Measurements from ENCODE around the gene PKD2.
"Not testable (repeated sequence)": the region's sequence is repeated elsewhere in the genome, so short reads cannot be mapped to it uniquely, and the experiment has no call there.

Gene PKD2

DNA sequence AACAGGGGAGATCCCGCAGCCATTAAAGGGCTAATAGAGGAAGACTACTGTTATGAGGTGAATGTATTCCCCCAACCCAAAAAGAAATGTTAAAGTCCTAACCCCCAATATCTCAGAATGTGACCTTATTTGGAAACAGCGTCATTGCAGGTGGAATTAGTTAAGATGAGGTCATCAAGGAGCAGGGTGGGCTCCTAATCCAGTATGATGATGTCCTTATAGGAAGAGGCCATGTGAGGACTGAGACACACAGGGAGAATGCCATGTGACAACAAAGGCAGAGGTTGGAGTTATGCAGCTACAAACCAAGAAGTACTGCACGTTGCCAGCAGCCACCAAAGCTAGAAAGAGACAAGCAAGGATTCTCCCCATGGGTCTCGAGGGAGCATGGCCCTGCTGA lies 17.7 kb upstream of the PKD2 start:
- DNase-seq, result no peak

GRCh38 chr4:87995435-87995834 lies 12.0 kb upstream of the PKD2 start:
- DNase-seq, result no peak

DNA sequence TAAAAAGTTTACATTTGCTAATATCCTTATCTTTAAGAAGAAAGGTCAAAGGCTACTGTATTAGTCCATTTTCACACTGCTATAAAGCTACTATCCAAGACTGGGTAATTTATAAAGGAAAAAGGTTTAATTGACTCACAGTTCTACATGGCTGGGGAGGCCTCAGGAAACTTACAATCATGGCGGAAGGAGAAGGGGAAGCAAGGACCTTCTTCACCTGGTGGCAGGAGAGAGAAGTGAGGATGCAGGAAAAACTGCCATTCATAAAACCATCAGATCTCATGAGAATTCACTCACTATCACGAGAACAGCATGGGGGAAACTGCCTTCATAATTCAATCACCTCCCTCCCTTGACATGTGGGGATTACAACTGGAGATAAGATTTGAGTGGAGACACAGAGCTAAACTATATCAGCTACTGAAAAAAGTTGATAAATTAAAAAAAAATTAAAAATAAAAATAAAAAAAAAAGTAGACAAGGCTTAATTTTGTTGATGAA lies 8.2 kb upstream of the PKD2 start:
- not testable (repeated sequence) for DNase-seq

DNA sequence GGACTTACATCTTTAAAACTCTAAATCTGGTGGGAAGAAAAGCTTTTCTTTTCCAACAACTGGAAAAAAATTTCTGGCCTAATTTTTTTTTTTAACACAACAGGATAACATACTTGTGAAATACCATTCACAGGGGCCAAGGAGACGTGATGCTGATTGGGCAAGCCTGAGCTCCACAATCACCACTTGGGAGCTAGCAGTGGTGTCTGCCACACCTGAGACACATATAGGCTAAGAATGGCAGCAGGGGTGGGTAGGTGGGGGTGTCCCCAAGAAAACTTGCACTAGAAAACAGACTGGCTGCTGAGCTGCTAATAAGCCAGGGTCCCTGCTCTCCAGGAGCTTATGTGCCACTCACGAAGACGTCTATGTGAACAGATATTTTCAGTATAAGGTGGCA lies 5.6 kb upstream of the PKD2 start:
- no peak for DNase-seq

DNA sequence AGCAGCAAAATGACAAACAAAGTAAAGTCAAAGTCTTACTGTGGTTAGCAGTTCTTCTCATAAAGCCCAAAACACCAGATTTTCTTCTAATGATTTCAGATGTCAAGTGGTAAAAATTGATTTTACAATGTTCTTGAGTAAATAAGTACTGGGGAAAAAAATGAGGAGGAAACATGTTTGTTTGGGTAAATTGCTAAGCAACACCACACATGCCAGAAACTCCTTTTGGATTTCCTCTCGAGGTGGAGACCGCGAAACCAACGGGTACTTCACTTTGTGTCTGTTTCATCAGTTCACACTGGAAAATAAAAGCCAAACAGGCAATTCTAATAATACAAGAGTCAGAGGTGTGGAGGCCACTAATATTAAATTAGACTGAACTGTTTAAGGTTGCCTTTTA lies 4.6 kb upstream of the PKD2 start:
- no peak for DNase-seq

- DNase-seq, result no peak
Measured at GRCh38 chr4:88003261-88003660, 4.2 kb upstream of the PKD2 start.

DNA sequence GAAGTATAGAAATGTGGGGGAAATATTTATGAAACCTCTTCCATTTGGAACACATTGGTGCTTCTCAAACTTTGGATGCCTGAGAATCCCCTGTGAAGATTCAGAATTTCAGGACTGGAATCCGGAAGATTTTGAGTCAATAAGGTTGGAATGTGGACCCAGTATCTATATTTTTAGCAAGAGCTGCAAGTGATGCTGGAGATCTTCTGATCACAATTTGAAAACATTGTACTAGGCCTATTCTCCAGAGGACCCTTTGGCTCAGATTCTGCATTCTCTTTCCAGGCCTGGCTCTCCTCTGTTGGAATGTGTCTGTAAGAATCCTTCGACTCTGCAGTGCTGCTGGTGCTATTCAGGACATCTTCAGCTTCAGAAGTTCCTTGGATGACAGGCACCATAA lies 2.4 kb upstream of the PKD2 start:
- DNase-seq, result no peak

DNA sequence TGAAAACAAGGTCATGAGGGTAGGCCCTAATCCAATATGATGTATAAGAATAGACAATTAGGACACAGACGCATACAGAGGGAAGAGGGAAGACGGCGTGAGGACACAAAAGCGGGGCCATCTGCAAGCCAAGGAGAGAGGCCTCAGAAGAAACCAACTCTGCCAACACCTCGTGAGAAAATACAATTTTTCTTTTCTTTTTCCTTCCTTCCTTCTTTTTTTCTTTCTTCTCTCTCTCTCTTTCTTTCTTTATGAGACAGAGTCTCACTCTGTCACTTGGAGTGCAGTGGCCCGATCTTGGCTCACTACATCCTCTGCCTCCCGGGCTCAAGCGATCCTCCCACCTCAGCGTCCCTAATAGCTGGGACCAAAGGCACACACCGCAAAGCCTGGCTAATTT lies 1.5 kb upstream of the PKD2 start:
- DNase-seq, result no peak

DNA sequence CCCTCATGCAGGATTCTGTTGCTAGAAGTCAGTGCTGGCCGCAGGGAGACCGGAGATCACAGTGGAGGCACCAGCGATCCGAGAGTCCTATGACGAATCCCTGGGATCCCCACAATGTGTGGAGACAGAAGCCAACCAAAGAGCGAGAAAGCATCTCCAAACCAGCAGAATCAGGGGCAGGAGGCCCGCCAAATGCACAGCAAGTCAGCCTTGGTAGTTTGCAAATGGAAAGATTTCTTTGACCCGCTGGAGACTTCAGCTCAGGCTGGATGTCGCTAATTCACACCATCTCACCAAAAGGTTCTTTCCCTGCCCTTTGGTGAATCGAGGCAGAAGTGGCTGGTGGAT lies 505 bp upstream of the PKD2 start:
- no peak for DNase-seq

- DNase-seq, result no peak
Measured at GRCh38 chr4:88008122-88008742, 797 bp downstream of the PKD2 start.

DNA sequence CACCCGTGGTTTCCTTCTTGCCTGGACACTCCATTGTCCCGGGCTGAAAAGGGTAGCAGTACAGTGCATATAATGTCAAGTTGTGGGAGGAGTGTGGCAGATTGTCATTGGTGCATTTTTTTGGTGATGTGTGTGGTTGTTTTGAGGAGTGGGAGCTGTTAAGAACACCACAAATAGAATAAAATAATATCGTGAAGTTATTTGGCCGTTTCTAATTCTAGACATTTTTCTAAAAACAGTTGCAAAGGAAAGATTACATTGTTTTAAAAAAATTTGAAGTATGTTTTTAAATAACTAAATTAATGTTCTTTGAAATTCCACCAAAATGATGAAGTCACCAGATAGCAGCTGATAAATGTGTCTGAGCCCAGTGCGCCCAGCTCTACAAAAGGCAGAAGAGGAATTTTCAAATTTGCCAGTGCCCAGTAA lies 1.3 kb downstream of the PKD2 start:
- no peak for DNase-seq

DNA sequence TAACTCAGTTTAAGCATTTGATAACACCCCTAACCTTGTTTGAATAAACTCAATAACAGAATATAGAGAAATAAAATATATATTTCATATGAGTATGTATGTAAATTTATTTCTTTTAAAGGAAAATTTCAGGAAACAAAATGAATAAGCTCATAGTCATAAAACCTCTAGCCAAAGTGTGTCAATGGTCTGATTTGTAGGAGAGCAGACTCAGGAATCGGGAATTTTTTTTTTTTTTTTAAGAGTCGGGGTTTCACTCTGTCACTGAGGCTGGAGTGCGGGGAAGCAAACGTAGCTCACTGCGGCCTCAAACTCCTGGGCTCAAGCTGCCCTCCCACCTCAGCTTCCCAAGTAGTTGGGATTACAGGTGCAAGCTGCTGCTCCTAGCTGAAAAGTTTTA lies 2.4 kb downstream of the PKD2 start:
- no peak for DNase-seq

- DNase-seq, result no peak
Measured at GRCh38 chr4:88010966-88011365, 3.5 kb downstream of the PKD2 start.

DNA sequence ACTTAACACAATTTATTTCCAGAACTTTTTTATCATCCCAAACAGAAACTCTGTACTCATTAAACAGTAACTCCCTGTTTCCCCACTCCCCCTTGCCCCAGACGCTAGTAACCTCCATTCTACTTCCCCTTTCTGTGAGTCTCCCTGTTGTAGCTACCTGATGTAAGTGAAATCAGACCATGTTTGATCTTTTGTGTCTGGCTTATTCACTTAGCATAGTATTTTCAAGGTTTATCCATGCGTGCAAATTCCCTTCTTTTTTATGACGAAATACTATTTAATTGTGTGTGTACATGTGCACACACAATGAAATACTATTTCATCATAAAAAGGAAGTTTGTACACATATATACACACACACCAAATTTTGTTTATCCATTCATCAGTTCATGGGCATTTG lies 5.2 kb downstream of the PKD2 start:
- no peak for DNase-seq

DNA sequence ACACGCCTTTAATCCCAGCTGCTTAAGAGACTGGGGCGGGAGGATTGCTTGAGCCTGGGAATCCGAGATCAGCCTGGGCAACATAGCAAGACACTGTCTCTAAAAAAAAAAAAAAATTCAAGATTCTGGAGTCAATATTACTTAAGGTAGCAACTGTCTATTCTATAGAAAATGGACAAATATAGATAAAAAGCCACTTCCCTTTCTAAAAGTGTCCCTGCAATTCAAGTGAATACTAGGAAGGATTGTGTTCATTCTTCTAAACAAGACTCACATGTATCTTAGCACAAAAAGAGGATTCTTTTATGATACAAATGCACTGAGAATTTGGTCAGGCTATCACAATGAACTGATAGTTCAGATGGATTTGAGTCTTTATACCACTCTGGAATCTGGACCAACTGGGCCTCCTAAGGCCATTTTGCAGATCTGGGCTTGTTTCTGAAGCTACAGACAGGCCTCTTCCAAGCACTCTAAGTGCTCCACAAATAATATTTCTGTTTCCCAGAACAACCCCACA lies 7.0 kb downstream of the PKD2 start:
- no peak for DNase-seq

DNA sequence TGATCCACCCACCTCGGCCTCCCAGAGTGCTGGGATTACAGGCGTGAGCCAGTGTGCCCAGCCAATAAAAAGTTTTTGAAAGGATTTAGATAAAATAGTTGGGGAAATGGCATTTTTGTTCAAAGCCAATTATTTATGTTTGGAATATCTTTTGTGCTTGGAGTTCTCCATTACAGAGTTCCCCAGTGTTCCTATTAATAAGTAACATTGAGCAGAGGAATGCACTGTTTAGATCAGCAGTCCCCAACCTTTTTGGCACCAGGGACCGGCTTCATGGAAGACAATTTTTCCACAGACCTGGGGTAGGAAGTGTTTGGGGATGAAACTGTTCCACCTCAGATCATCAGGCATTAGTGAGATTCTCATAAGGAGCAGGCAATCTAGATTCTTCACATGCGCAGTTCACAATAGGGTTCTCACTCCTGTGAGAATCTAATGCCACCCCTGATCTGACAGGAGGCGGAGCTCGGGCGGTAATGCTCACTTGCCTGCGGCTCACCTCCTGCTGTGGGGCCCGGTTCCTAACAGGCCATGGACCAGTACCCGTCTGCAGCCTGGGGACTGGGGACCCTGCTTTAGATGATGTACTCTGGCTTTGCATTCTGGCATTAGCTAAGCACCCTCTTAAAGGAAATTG lies 8.3 kb downstream of the PKD2 start:
- DNase-seq, result no peak

- DNase-seq, result no peak
Measured at GRCh38 chr4:88017516-88018297, 10.3 kb downstream of the PKD2 start.

GRCh38 chr4:88018466-88018865 lies 11.0 kb downstream of the PKD2 start:
- no peak for DNase-seq

GRCh38 chr4:88021824-88022223 lies 14.4 kb downstream of the PKD2 start:
- no peak for DNase-seq

GRCh38 chr4:88022289-88022688 lies 14.9 kb downstream of the PKD2 start:
- no peak for DNase-seq

GRCh38 chr4:88025868-88026661 lies 18.6 kb downstream of the PKD2 start:
- not testable (repeated sequence) for DNase-seq

DNA sequence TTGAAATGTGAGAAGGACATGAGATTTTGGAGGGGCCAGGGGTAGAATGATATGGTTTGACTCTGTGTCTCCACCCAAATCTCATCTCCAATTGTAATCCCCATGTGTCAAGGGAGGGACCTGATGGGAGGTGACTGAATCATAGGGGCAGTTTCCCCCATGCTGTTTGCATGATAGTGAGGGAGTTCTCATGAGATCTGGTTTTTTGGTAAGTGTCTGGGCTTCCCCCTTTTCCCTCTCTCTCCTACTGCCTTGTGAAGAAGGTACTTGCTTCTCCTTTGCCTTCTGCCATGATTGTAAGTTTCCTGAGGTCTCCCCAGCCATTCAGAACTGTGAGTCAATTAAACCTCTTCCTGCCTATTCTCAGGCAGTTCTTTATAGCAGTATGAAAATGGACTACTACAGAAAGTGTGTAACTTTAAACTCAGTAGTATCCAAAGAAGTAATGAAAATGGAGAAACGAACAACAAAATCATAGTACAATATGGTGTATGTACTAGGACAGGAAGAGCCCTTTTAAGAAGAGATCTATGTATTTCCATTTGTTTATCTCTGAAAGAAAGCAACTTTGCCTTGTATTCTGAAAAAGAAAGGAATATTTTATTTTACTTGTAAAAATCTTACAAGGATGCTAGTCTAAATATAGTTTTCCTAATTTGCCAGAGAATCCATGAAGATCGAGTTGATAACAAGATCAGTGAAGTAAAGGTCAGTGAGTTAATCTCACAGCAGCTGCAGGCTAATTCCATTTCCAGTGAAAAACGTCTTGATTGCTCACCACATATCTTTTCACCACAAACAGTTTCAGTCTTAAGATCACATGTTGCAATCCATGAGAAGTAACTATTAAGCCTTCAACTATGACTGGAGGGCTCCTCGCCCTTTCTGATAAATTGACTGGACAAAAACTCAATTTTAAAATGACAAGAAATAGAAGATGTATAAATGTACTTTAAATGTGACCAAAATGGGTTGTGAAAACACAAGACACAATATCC lies 20.5 kb downstream of the PKD2 start:
- DNase-seq, result no peak
